T-helper 17 cell (primary cell): ENCODE results near the gene FOXK1. TPM values are rescaled to one million over a fixed set of nuclear protein-coding genes. Genes with fewer than 3 reads are reported as not detected.

ENCODE experiments used
- ATAC-seq: fragments of 150-1000 bp; cut with Tn5 transposase; 2 replicates; pipeline ENCODE4 v1.10.0; 2021; ENCODE audit warnings: mild to moderate bottlenecking, moderate library complexity
- DNase-seq, 3 donors: peaks; one replicate each; pipeline versions ENCODE4 v3.0.0 to v3.0.0-alpha.2; 2020 to 2021
- H3K9me3 ChIP-seq: one replicate; pipeline ENCODE4 v1.7.0; 2013; ENCODE audit warnings: low read length, mild to moderate bottlenecking; ENCODE audit not compliant: control insufficient read depth, poor library complexity, severe bottlenecking
- H3K27ac Mint-ChIP-seq: one replicate; pipeline ENCODE4 v1.8.0; 2022; ENCODE audit warnings: mild to moderate bottlenecking, moderate library complexity, mixed read lengths
- H3K27me3 Mint-ChIP-seq: one replicate; pipeline ENCODE4 v1.8.0; 2022; ENCODE audit warnings: mixed read lengths
- H3K36me3 Mint-ChIP-seq: one replicate; pipeline ENCODE4 v1.8.0; 2022; ENCODE audit warnings: low read depth, mixed read lengths
- H3K4me1 Mint-ChIP-seq: one replicate; pipeline ENCODE4 v1.8.0; 2022; ENCODE audit warnings: mild to moderate bottlenecking, mixed read lengths
- H3K4me3 Mint-ChIP-seq: one replicate; pipeline ENCODE4 v1.8.0; 2022; ENCODE audit warnings: mild to moderate bottlenecking, moderate library complexity, mixed read lengths
- total RNA-seq, 4 donors: library from RNA in 2 of 4; stranded (reverse) in 2 of 4; gene quantifications; one replicate each; pipeline ENCODE4 v1.2.3 and lab custom pipeline; 2022 to 2026

FOXK1 gene
- total RNA-seq, 2 donors from 2014 or later, result 59.8 to 60.9 TPM

GRCh38 chr7:4781366-4782069 is 99.4 kb downstream of the FOXK1 start:
- no peaks in the 10 kb centered on the region for H3K9me3 ChIP-seq
- no peaks in the 10 kb centered on the region for H3K27me3 Mint-ChIP-seq
- peak overlapping the region; percentile 34 for H3K27ac Mint-ChIP-seq
- no peak for ATAC-seq
- peaks cover 15% of the 10 kb centered on the region for H3K4me1 Mint-ChIP-seq
- no peak overlapping the region for H3K4me3 Mint-ChIP-seq
- H3K36me3 Mint-ChIP-seq, result no peaks in the 10 kb centered on the region
- no peak for DNase-seq

- Mint-ChIP-seq H3K36me3 (no peaks in the 10 kb centered on the region), H3K4me3 (no peak overlapping the region), H3K27ac (no peak overlapping the region), H3K27me3 (no peaks in the 10 kb centered on the region), H3K4me1 (peaks cover 9% of the 10 kb centered on the region)
- DNase-seq, result no peak
- H3K9me3 ChIP-seq, result no peaks in the 10 kb centered on the region
- no peak for ATAC-seq
These were observed 100.5 kb downstream of the FOXK1 start for GRCh38 chr7:4782333-4783291.

- ATAC-seq, result no peak
- Mint-ChIP-seq H3K27ac (no peak overlapping the region), H3K4me1 (peaks cover 3% of the 10 kb centered on the region), H3K4me3 (no peak overlapping the region), H3K36me3 (peaks cover 2% of the 10 kb centered on the region), H3K27me3 (no peaks in the 10 kb centered on the region)
- H3K9me3 ChIP-seq, result no peaks in the 10 kb centered on the region
- no peak for DNase-seq
These were observed 101.2 kb downstream of the FOXK1 start for GRCh38 chr7:4783292-4783652.

GRCh38 chr7:4783762-4784351 is 101.8 kb downstream of the FOXK1 start:
- DNase-seq (no peak), ATAC-seq (no peak)
- Mint-ChIP-seq H3K4me1 (no peaks in the 10 kb centered on the region), H3K27ac (no peak overlapping the region), H3K36me3 (peaks cover 2% of the 10 kb centered on the region), H3K4me3 (no peak overlapping the region), H3K27me3 (no peaks in the 10 kb centered on the region)
- no peaks in the 10 kb centered on the region for H3K9me3 ChIP-seq

GRCh38 chr7:4784799-4785198 is 102.7 kb downstream of the FOXK1 start:
- H3K36me3 Mint-ChIP-seq, result peaks cover 2% of the 10 kb centered on the region
- no peaks in the 10 kb centered on the region for H3K9me3 ChIP-seq
- H3K27me3 Mint-ChIP-seq, result no peaks in the 10 kb centered on the region
- H3K27ac Mint-ChIP-seq, result no peak overlapping the region
- no peak overlapping the region for H3K4me3 Mint-ChIP-seq
- DNase-seq (no peak), ATAC-seq (no peak)
- H3K4me1 Mint-ChIP-seq, result peaks cover 2% of the 10 kb centered on the region

GRCh38 chr7:4785371-4785770 is 103.3 kb downstream of the FOXK1 start:
- no peak overlapping the region for H3K4me3 Mint-ChIP-seq
- DNase-seq, result no peak
- H3K27me3 Mint-ChIP-seq, result no peaks in the 10 kb centered on the region
- no peaks in the 10 kb centered on the region for H3K9me3 ChIP-seq
- ATAC-seq, result no peak
- H3K36me3 Mint-ChIP-seq, result peaks cover 3% of the 10 kb centered on the region
- H3K4me1 Mint-ChIP-seq, result peaks cover 4% of the 10 kb centered on the region
- no peak overlapping the region for H3K27ac Mint-ChIP-seq

- no peak for ATAC-seq
- Mint-ChIP-seq H3K27ac (no peak overlapping the region), H3K36me3 (peaks cover 3% of the 10 kb centered on the region), H3K27me3 (no peaks in the 10 kb centered on the region), H3K4me1 (peaks cover 4% of the 10 kb centered on the region), H3K4me3 (no peak overlapping the region)
- H3K9me3 ChIP-seq, result no peaks in the 10 kb centered on the region
- DNase-seq, result no peak
These were observed 103.9 kb downstream of the FOXK1 start for GRCh38 chr7:4786015-4786414.

- peaks cover 3% of the 10 kb centered on the region for H3K36me3 Mint-ChIP-seq
- H3K4me1 Mint-ChIP-seq, result peaks cover 6% of the 10 kb centered on the region
- no peak overlapping the region for H3K4me3 Mint-ChIP-seq
- no peaks in the 10 kb centered on the region for H3K9me3 ChIP-seq
- DNase-seq (no peak), ATAC-seq (no peak)
- no peaks in the 10 kb centered on the region for H3K27me3 Mint-ChIP-seq
- no peak overlapping the region for H3K27ac Mint-ChIP-seq
These were observed 105.4 kb downstream of the FOXK1 start for GRCh38 chr7:4787541-4787940.

- ATAC-seq (no peak), DNase-seq (no peak)
- Mint-ChIP-seq H3K4me1 (peaks cover 6% of the 10 kb centered on the region), H3K36me3 (peaks cover 3% of the 10 kb centered on the region), H3K27me3 (no peaks in the 10 kb centered on the region), H3K4me3 (no peak overlapping the region), H3K27ac (no peak overlapping the region)
- no peaks in the 10 kb centered on the region for H3K9me3 ChIP-seq
These were observed 106.0 kb downstream of the FOXK1 start for GRCh38 chr7:4787947-4788626.

- H3K9me3 ChIP-seq, result no peaks in the 10 kb centered on the region
- Mint-ChIP-seq H3K27ac (no peak overlapping the region), H3K27me3 (no peaks in the 10 kb centered on the region), H3K4me1 (peaks cover 6% of the 10 kb centered on the region), H3K4me3 (no peak overlapping the region), H3K36me3 (peaks cover 3% of the 10 kb centered on the region)
- ATAC-seq (no peak), DNase-seq (no peak)
These were observed 106.6 kb downstream of the FOXK1 start for GRCh38 chr7:4788627-4789189.

- H3K4me1 Mint-ChIP-seq, result peaks cover 8% of the 10 kb centered on the region
- DNase-seq, result no peak
These were observed 107.3 kb downstream of the FOXK1 start for GRCh38 chr7:4789194-4790077.

GRCh38 chr7:4790078-4790465 is 108.0 kb downstream of the FOXK1 start:
- no peak overlapping the region for H3K27ac Mint-ChIP-seq
- no peaks in the 10 kb centered on the region for H3K9me3 ChIP-seq
- H3K4me1 Mint-ChIP-seq, result peaks cover 8% of the 10 kb centered on the region
- no peak for ATAC-seq
- DNase-seq, result no peak
- H3K36me3 Mint-ChIP-seq, result peaks cover 3% of the 10 kb centered on the region
- H3K27me3 Mint-ChIP-seq, result no peaks in the 10 kb centered on the region
- H3K4me3 Mint-ChIP-seq, result no peak overlapping the region

More at GRCh38 chr7:4789194-4790077, 107.3 kb downstream of the FOXK1 start:
- Mint-ChIP-seq H3K36me3 (peaks cover 3% of the 10 kb centered on the region), H3K4me3 (no peak overlapping the region), H3K27ac (no peak overlapping the region), H3K27me3 (no peaks in the 10 kb centered on the region)
- ATAC-seq, result no peak
- H3K9me3 ChIP-seq, result no peaks in the 10 kb centered on the region
